ENCODE measurements around the gene PCDHGB7. TPM values are rescaled to one million over a fixed set of nuclear protein-coding genes. Genes with fewer than 3 reads are reported as not detected.
"Not testable (repeated sequence)": the region's sequence is repeated elsewhere in the genome, so short reads cannot be mapped to it uniquely, and the experiment has no call there.

The PCDHGB7 gene
- total RNA-seq, 1 experiment from 2014 or later, result 2.6 TPM

- Histone ChIP-seq H3K9me3 (replicated peaks) (peaks cover 36% of the 10 kb centered on the region), H3K36me3 (no peaks in the 10 kb centered on the region), H3K4me1 (replicated peaks) (no peaks in the 10 kb centered on the region), H3K27me3 (replicated peaks) (no peaks in the 10 kb centered on the region), H3K27ac (no peak overlapping the region), H3K4me3 (no peak overlapping the region)
- DNase-seq (ENCODE audit: low read depth in 1 of 2, low spot score in 2 of 2), result no peak
These were observed 28.8 kb upstream of the PCDHGB7 start for GRCh38 chr5:141388661-141389060.

DNA sequence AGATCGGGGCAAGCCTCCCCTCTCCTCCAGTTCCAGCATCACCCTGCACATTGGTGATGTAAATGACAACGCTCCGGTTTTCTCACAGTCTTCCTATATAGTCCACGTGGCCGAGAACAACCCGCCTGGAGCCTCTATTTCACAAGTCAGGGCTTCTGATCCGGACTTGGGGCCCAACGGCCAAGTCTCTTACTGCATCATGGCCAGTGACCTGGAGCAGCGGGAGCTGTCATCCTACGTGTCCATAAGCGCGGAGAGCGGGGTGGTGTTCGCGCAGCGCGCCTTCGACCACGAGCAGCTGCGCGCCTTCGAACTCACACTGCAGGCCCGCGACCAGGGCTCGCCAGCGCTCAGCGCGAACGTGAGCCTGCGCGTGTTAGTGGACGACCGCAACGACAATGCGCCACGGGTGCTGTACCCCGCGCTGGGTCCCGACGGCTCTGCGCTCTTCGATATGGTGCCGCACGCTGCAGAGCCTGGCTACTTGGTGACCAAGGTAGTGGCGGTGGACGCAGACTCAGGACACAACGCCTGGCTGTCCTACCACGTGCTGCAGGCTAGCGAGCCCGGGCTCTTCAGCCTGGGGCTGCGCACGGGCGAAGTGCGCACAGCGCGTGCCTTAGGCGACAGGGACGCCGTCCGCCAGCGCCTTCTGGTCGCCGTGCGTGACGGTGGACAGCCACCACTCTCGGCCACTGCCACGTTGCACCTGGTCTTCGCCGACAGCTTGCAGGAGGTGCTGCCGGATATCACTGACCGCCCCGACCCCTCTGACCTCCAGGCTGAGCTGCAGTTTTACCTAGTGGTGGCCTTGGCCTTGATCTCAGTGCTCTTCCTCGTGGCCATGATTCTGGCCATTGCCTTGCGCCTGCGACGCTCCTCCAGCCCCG lies 28.1 kb upstream of the PCDHGB7 start:
- no peak overlapping the region for H3K4me3 ChIP-seq

DNA sequence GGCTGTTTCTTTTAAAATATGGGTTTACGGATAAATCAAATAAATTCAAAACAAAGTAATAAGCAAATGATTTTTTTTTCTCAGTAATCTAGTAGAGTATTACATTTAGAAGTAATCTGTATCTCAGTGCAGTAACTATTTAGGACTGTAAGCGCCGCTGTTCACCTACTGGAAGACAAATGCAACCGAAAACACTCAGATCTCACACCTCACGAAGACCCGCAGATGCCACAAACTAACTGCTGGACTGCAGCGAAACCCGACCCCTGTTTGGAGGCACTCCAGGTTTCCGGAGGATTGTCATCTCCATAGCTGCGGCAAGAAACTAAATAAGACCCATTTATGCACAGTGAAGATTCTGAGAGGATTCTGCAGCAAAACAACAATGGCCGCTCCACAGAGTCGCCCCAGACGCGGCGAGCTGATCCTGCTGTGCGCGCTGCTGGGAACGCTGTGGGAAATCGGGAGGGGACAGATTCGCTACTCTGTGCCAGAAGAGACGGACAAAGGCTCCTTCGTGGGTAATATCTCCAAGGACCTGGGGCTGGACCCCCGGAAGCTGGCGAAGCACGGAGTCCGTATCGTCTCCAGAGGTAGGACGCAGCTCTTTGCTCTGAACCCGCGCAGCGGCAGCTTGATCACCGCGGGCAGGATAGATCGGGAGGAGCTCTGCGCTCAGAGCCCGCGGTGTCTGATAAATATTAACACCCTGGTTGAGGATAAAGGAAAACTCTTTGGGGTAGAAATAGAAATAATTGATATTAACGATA lies 24.9 kb upstream of the PCDHGB7 start, which contains the start of gene PCDHGA8:
Gene PCDHGA8, plus strand, starts transcription at position 205 of the 770 bp plus-strand sequence. Its CDS starts 181 bp downstream, at position 386.
- no peak for DNase-seq (ENCODE audit: low read depth in 1 of 2, low spot score in 2 of 2)
- Histone ChIP-seq H3K9me3 (replicated peaks) (peaks cover 40% of the 10 kb centered on the region), H3K27ac (no peak within 1 kb of the TSS), H3K36me3 (no peaks in the 10 kb centered on the region), H3K27me3 (replicated peaks) (no peaks in the 10 kb centered on the region), H3K4me3 (no peak within 1 kb of the TSS), H3K4me1 (replicated peaks) (no peaks in the 10 kb centered on the region)

More for the DNA sequence above, 28.1 kb upstream of the PCDHGB7 start:
- no peaks in the 10 kb centered on the region for H3K27me3 ChIP-seq (replicated peaks)
- peaks cover 37% of the 10 kb centered on the region for H3K9me3 ChIP-seq (replicated peaks)
- no peaks in the 10 kb centered on the region for H3K4me1 ChIP-seq (replicated peaks)
- H3K27ac ChIP-seq, result no peak overlapping the region
- no peaks in the 10 kb centered on the region for H3K36me3 ChIP-seq
- no peak for DNase-seq (ENCODE audit: low read depth in 1 of 2, low spot score in 2 of 2)

GRCh38 chr5:141393267-141393666 lies 24.2 kb upstream of the PCDHGB7 start:
- no peak for DNase-seq (ENCODE audit: low read depth in 1 of 2, low spot score in 2 of 2)
- H3K4me3 ChIP-seq, result no peak overlapping the region
- no peaks in the 10 kb centered on the region for H3K4me1 ChIP-seq (replicated peaks)
- H3K27ac ChIP-seq, result no peak overlapping the region
- H3K27me3 ChIP-seq (replicated peaks), result no peaks in the 10 kb centered on the region
- H3K36me3 ChIP-seq, result no peaks in the 10 kb centered on the region
- peaks cover 39% of the 10 kb centered on the region for H3K9me3 ChIP-seq (replicated peaks)

DNA sequence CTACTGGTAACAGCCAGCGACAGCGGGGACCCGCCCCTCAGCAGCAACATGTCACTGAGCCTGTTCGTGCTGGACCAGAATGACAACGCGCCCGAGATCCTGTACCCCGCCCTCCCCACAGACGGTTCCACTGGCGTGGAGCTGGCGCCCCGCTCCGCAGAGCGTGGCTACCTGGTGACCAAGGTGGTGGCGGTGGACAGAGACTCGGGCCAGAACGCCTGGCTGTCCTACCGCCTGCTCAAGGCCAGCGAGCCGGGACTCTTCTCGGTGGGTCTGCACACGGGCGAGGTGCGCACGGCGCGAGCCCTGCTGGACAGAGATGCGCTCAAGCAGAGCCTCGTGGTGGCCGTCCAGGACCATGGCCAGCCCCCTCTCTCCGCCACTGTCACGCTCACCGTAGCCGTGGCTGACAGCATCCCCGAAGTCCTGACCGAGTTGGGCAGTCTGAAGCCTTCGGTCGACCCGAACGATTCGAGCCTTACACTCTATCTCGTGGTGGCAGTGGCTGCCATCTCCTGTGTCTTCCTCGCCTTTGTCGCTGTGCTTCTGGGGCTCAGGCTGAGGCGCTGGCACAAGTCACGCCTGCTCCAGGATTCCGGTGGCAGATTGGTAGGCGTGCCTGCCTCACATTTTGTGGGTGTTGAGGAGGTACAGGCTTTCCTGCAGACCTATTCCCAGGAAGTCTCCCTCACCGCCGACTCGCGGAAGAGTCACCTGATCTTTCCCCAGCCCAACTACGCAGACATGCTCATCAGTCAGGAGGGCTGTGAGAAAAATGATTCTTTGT lies 22.9 kb upstream of the PCDHGB7 start:
- H3K27me3 ChIP-seq (replicated peaks); H3K4me1 ChIP-seq (replicated peaks); H3K27ac ChIP-seq; H3K4me3 ChIP-seq; DNase-seq (ENCODE audit: low read depth in 1 of 2, low spot score in 2 of 2); H3K36me3 ChIP-seq: not testable (repeated sequence)
- H3K9me3 ChIP-seq (replicated peaks), result peaks cover 39% of the 10 kb centered on the region

DNA sequence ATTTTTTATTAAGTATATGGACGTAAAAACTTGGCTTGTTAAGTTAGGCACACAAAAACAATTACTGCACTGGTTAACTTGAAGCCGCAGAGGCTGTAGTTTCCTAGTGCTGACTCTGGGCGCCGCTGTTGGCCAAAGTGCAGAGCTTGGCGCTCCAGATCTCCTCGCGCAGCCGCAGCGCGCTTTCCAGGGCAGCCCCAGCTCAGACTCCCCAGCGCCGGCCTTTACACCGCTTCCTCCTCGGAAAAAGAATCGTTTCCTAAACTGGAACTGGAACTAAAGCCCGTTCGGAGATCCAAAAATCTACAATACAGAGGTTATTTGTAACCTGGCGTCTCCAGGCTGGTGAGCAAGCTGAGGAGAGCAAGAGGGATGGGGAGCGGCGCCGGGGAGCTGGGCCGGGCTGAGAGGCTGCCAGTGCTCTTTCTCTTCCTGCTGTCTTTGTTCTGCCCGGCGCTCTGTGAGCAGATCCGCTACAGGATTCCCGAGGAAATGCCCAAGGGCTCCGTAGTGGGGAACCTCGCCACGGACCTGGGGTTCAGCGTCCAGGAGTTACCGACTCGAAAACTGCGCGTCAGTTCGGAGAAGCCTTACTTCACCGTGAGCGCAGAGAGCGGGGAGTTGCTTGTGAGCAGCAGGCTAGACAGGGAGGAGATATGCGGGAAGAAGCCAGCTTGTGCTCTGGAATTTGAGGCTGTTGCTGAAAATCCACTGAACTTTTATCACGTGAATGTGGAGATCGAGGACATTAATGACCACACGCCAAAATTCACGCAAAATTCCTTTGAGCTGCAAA lies 19.5 kb upstream of the PCDHGB7 start, which contains the start of gene PCDHGB5:
Gene PCDHGB5, plus strand, starts transcription at position 192 of the 796 bp plus-strand sequence. Its CDS starts 181 bp downstream, at position 373.
- not testable (repeated sequence) for H3K4me3 ChIP-seq; H3K27me3 ChIP-seq (replicated peaks); H3K27ac ChIP-seq; H3K4me1 ChIP-seq (replicated peaks); H3K36me3 ChIP-seq; DNase-seq (ENCODE audit: low read depth in 1 of 2, low spot score in 2 of 2)
- peaks cover 41% of the 10 kb centered on the region for H3K9me3 ChIP-seq (replicated peaks)

GRCh38 chr5:141398608-141399007 lies 18.9 kb upstream of the PCDHGB7 start:
- no peak overlapping the region for H3K27ac ChIP-seq
- no peaks in the 10 kb centered on the region for H3K4me1 ChIP-seq (replicated peaks)
- H3K4me3 ChIP-seq, result no peak overlapping the region
- H3K9me3 ChIP-seq (replicated peaks), result peaks cover 40% of the 10 kb centered on the region
- no peaks in the 10 kb centered on the region for H3K27me3 ChIP-seq (replicated peaks)
- no peak for DNase-seq (ENCODE audit: low read depth in 1 of 2, low spot score in 2 of 2)
- no peaks in the 10 kb centered on the region for H3K36me3 ChIP-seq

DNA sequence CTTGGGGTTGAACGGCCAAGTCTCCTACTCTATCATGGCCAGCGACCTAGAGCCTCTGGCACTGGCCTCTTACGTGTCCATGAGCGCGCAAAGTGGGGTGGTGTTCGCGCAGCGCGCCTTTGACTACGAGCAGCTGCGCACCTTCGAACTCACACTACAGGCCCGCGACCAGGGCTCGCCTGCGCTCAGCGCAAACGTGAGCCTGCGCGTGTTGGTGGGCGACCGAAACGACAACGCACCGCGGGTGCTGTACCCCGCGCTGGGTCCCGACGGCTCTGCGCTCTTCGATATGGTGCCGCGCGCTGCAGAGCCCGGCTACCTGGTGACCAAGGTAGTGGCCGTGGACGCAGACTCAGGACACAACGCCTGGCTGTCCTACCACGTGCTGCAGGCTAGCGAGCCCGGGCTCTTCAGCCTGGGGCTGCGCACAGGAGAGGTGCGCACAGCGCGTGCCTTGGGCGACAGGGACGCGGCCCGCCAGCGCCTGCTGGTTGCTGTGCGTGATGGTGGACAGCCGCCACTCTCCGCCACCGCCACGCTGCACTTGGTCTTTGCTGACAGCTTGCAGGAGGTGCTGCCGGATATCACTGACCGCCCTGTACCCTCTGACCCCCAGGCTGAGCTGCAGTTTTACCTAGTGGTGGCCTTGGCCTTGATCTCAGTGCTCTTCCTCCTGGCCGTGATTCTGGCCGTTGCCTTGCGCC lies 17.8 kb upstream of the PCDHGB7 start:
- Histone ChIP-seq H3K9me3 (replicated peaks) (peaks cover 31% of the 10 kb centered on the region), H3K4me3 (no peak overlapping the region)

DNA sequence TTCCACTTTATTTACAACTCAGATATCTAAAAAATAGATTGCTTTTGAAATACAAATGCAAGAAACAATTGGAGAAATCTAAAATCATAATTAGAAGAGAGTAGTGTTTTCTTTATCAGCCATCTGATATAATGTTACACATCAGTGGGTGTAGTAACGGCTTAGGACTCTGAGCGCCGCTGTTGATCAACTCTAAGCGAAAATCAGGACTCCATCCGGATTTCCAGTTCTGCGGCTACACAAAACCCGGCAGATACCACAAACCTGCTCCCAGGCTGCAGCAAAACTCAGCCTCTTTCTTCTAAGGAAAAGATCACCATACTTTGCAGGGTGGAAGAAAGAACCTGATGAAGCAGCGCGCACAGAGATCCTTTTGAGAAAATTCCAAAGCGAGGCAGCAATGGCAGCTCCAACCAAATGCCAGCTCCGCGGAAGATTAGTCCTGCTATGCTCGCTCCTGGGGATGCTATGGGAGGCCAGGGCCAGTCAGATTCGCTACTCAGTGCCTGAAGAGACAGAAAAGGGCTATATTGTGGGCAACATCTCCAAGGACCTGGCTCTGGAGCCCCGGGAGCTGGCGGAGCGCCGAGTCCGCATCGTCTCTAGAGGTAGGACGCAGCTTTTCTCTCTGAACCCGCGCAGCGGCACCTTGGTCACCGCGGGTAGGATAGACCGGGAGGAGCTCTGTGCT lies 14.8 kb upstream of the PCDHGB7 start, which contains the start of gene PCDHGA9:
Gene PCDHGA9, plus strand, starts transcription at position 226 of the 691 bp plus-strand sequence. Its CDS starts 175 bp downstream, at position 401.
- no peak within 1 kb of the TSS for H3K27ac ChIP-seq
- DNase-seq (ENCODE audit: low read depth in 1 of 2, low spot score in 2 of 2), result no peak
- H3K36me3 ChIP-seq, result no peaks in the 10 kb centered on the region
- no peaks in the 10 kb centered on the region for H3K27me3 ChIP-seq (replicated peaks)
- no peak within 1 kb of the TSS for H3K4me3 ChIP-seq
- peaks cover 20% of the 10 kb centered on the region for H3K9me3 ChIP-seq (replicated peaks)
- no peaks in the 10 kb centered on the region for H3K4me1 ChIP-seq (replicated peaks)

More for the DNA sequence above, 17.8 kb upstream of the PCDHGB7 start:
- DNase-seq (ENCODE audit: low read depth in 1 of 2, low spot score in 2 of 2), result no peak
- Histone ChIP-seq H3K27me3 (replicated peaks) (no peaks in the 10 kb centered on the region), H3K36me3 (no peaks in the 10 kb centered on the region), H3K27ac (no peak overlapping the region), H3K4me1 (replicated peaks) (no peaks in the 10 kb centered on the region)

- Histone ChIP-seq H3K27me3 (replicated peaks) (no peaks in the 10 kb centered on the region), H3K4me3 (no peak overlapping the region), H3K4me1 (replicated peaks) (no peaks in the 10 kb centered on the region), H3K36me3 (no peaks in the 10 kb centered on the region), H3K9me3 (replicated peaks) (peaks cover 21% of the 10 kb centered on the region), H3K27ac (no peak overlapping the region)
- DNase-seq (ENCODE audit: low read depth in 1 of 2, low spot score in 2 of 2), result no peak
These were observed 14.1 kb upstream of the PCDHGB7 start for GRCh38 chr5:141403387-141403786.

DNA sequence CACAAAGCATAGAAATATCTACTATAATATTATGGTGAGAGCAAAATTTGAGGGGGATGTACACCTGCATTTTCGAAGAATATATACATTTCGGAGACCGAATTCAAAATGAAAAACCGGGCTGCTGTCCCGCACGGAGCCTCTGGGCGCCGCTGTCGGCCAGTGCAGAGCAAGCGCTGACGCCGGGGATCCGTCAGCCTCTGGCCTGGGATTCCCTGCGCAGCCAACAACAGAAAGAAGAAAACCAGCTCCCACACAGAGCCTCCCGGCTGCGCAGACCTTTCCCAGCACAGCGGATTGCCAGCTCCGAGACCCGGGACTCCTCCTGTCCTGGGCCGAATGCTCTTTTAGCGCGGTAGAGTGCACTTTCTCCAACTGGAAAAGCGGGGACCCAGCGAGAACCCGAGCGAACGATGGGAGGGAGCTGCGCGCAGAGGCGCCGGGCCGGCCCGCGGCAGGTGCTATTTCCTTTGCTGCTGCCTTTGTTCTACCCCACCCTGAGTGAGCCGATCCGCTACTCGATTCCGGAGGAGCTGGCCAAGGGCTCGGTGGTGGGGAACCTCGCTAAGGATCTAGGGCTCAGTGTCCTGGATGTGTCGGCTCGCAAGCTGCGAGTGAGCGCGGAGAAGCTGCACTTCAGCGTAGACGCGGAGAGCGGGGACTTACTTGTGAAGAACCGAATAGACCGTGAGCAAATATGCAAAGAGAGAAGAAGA lies 9.5 kb upstream of the PCDHGB7 start, which contains the start of gene PCDHGB6:
Gene PCDHGB6, plus strand, starts transcription at position 232 of the 716 bp plus-strand sequence. Its CDS starts 182 bp downstream, at position 414.
- not testable (repeated sequence) for H3K27ac ChIP-seq; H3K4me1 ChIP-seq (replicated peaks); H3K27me3 ChIP-seq (replicated peaks); DNase-seq (ENCODE audit: low read depth in 1 of 2, low spot score in 2 of 2); H3K4me3 ChIP-seq; H3K36me3 ChIP-seq
- peaks cover 14% of the 10 kb centered on the region for H3K9me3 ChIP-seq (replicated peaks)
